GM21423 (cell line): ENCODE data around the gene GOLGA6L4.
"Not testable (repeated sequence)": the region's sequence is repeated elsewhere in the genome, so short reads cannot be mapped to it uniquely, and the experiment has no call there.

ENCODE experiments used
- ATAC-seq: cut with Tn5 transposase; IDR thresholded peaks from one replicate; pipeline ENCODE4 v1.9.1; 2021; ENCODE audit warnings: mild to moderate bottlenecking, moderate library complexity; ENCODE audit not compliant: unreplicated experiment

Gene GOLGA6L4, protein sequence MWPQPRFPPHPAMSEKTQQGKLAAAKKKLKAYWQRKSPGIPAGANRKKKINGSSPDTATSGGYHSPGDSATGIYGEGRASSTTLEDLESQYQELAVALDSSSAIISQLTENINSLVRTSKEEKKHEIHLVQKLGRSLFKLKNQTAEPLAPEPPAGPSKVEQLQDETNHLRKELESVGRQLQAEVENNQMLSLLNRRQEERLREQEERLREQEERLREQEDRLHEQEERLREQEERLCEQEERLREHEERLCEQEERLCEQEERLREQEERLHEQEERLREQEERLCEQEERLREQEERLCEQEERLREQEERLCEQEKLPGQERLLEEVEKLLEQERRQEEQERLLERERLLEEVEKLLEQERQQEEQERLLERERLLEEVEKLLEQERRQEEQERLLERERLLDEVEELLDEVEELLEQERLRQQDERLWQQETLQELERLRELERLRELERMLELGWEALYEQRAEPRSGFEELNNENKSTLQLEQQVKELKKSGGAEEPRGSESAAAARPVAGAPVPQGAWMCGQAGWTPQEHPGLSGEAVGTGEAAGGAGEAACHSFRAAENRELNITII

DNA sequence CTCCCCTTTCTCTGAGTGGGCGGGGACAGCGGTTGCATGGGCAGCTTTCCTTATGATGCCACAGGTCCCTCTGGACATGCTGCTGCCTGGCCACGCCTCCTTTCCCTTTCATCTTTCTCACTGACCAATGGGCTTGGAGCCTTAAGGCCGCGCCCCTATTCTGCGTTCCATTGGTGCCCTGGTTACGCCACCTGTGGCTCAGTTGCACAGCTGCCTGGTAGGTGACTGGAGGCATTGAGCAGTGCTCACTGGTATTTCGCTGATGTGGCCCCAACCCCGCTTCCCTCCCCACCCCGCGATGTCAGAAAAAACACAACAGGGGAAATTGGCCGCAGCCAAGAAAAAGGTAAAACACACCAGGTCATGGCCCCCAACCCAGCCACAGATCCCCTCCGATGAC, at the start of gene GOLGA6L4:
Gene GOLGA6L4 (plus strand): TSS at position 201 of the 400 bp plus-strand sequence. CDS start 62 bp downstream, at position 263.
- ATAC-seq = not testable (repeated sequence)

DNA sequence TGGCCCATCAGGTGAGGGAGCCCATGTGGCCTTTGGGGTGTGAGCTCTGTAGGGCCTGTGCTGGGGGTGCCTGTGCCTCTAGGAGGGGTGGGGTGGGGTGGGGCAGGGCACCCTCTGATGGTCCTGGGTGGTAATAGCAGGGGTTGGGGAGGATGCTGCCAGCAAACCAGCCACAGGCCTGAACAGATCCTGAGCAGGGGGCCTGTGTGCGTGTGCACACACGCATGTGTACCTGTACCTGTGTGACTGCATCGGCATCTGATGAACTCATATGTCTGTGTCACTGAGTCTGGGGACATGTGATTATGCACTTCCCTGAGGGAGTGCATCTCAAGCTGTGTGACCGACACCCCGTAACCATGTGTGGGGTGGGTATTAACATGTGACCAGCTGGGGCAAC, 42.6 kb upstream of the GOLGA6L4 start:
- ATAC-seq = not testable (repeated sequence)

DNA sequence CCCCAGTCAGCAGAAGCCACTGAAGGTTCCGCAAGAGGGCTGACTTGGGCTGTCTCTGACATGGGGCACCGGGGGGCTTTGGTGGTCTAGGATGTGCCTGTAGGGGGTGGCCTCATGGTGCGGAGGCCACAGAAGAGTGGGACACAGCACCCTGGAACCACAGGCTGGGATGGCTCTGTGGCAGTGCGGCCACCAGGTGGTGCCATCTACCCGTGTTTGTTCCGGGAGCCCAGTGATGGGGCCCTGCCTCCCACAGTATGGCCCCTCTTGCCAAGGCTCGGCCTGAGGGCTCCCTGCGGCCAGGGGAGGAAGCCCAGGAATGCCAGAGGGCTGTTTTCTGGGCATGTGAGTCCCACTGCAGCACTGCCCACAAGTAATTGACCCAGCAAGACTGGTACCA, 40.0 kb upstream of the GOLGA6L4 start:
- ATAC-seq = peak; percentile 93

DNA sequence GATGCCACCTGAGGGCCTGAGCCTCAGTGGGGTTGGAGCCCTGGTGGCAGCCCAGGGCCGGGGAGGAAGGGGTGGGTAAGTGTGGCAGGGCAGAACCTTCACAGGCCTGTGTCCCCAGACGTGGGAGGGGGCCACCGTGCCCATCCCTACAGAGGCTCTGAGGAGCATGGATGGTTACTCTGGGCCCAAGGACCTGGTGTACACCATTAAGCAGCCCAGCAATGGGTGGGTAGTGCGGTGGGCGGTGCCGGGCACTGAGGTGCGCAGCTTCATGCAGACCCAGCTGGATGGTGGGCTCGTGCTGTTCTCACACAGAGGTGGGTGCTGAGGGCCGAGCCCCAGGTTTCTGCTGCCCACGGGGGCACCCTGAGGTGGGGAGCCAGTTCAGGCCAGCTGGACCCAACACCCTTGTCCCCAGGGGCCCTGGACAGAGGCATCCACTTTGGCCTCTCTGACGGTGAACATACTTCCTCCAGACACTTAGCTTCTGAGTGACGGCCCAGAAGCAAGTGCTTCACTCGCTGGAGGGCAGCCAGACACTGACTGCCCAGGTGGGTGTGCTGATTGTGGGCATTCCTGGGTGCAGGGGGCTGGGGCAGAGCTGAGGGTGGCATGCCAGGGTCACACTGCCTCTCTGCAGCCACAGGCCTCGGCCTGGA, 38.9 kb upstream of the GOLGA6L4 start:
- not testable (repeated sequence) for ATAC-seq

DNA sequence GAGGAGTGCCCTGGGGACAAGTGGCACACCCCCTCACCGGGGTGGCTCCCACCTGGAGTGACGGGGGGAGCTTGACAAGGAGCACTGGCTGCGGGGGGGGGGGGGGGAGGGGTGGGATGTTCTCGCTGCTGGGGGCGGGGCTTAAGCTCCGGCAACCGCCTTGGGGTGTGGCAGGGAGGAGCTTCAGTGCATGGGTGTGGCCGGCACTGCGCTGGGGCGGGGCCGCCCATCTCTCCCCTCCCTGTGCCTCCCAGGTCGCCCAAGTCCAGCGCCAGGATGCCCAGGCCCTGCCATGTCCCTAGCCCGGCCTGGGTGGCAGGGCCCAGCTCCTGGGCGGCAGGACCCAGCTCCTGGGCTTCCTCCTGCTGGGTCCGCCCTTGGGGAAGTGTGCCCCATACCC, 35.7 kb upstream of the GOLGA6L4 start:
- not testable (repeated sequence) for ATAC-seq

DNA sequence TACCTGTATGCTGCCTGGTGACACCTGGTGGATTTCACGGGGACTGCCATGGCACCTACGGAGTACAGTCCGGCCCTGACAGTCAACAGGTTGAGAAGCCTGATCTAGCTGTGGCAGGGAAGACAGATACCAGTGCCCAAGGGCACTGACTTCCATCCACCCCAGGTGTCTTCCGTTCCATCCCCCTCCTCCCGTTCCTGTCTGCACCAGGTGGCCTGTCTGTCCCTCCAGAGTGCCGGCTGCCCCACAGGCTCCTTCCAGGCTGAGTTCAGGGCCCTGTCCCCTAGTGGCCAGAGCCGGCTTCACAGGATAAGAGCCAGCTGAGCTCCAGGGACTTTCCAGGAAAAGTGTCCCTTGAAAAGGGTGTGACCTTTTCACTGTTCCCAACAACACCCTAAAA, 10.9 kb downstream of the GOLGA6L4 start:
- ATAC-seq = not testable (repeated sequence)
